GM23338 (cell line): ENCODE measurements around the gene XPO6. TPM values are rescaled to one million over a fixed set of nuclear protein-coding genes. Genes with fewer than 3 reads are reported as not detected.

Source experiments
- ATAC-seq: fragments of 200-7000 bp; cut with Tn5 transposase; 3 replicates; pipeline ENCODE4 v1.9.1; 2020
- DNase-seq: peaks from one replicate; pipeline ENCODE4 v3.0.0-alpha.2; 2015; ENCODE audit warnings: low spot score
- H2AFZ ChIP-seq: fragments of 200-600 bp; sonication (generic); 2 replicates; pipeline ENCODE4 v1.8.0; 2016; ENCODE audit warnings: antibody characterized with exemption, mild to moderate bottlenecking, moderate library complexity
- H3F3A ChIP-seq: fragments of 200-600 bp; sonication (generic); replicated peaks from 2 replicates; pipeline ENCODE4 v1.8.0; 2017; ENCODE audit warnings: antibody characterized with exemption, mixed run types, low read depth
- H3K27ac ChIP-seq: fragments of 200-600 bp; sonication (generic); 2 replicates; pipeline ENCODE4 v1.6.1; 2016; ENCODE audit warnings: low read depth
- H3K27me3 ChIP-seq: fragments of 200-600 bp; sonication (generic); 2 replicates; pipeline ENCODE4 v1.8.0; 2016; ENCODE audit warnings: mild to moderate bottlenecking, mixed run types, moderate library complexity; ENCODE audit not compliant: insufficient read depth
- H3K36me3 ChIP-seq: fragments of 200-600 bp; sonication (generic); 2 replicates; pipeline ENCODE4 v1.8.0; 2016; ENCODE audit warnings: mild to moderate bottlenecking; ENCODE audit not compliant: insufficient read depth
- H3K4me1 ChIP-seq: fragments of 200-600 bp; sonication (generic); 2 replicates; pipeline ENCODE4 v1.8.0; 2016; ENCODE audit warnings: mild to moderate bottlenecking, moderate library complexity; ENCODE audit not compliant: insufficient read depth
- H3K4me2 ChIP-seq: fragments of 200-600 bp; sonication (generic); 2 replicates; pipeline ENCODE4 v1.7.1; 2017; ENCODE audit warnings: mixed run types
- H3K4me3 ChIP-seq: fragments of 200-600 bp; sonication (generic); 2 replicates; pipeline ENCODE4 v1.6.1; 2016; ENCODE audit warnings: mixed run types
- H3K79me2 ChIP-seq: fragments of 200-600 bp; sonication (generic); replicated peaks from 2 replicates; pipeline ENCODE4 v1.8.0; 2017; ENCODE audit warnings: mild to moderate bottlenecking; ENCODE audit not compliant: insufficient read depth
- H3K9me2 ChIP-seq: fragments of 200-600 bp; sonication (generic); 2 replicates; pipeline ENCODE4 v1.8.0; 2017; ENCODE audit not compliant: insufficient read depth
- H4K20me1 ChIP-seq: fragments of 200-600 bp; sonication (generic); replicated peaks from 2 replicates; pipeline ENCODE4 v1.8.0; 2017; ENCODE audit warnings: mild to moderate bottlenecking; ENCODE audit not compliant: insufficient read depth
- H3K27ac Mint-ChIP-seq: 2 replicates; pipeline ENCODE4 v1.8.0; 2020; ENCODE audit warnings: inconsistent platforms, mild to moderate bottlenecking, moderate library complexity, mixed read lengths
- H3K27me3 Mint-ChIP-seq: 3 replicates; pipeline ENCODE4 v1.8.0; 2022; ENCODE audit warnings: low read depth, mild to moderate bottlenecking, moderate library complexity, mixed read lengths, inconsistent platforms; ENCODE audit not compliant: insufficient read depth, poor library complexity
- H3K36me3 Mint-ChIP-seq: 3 replicates; pipeline ENCODE4 v1.8.0; 2021; ENCODE audit warnings: low read depth, mild to moderate bottlenecking, inconsistent platforms, moderate library complexity, mixed read lengths
- H3K4me1 Mint-ChIP-seq: 3 replicates; pipeline ENCODE4 v1.8.0; 2020; ENCODE audit warnings: mild to moderate bottlenecking, inconsistent platforms, mixed read lengths
- H3K4me3 Mint-ChIP-seq: 3 replicates; pipeline ENCODE4 v1.8.0; 2021; ENCODE audit warnings: moderate library complexity, mild to moderate bottlenecking, inconsistent platforms, mixed read lengths
- H3K9me3 Mint-ChIP-seq: 3 replicates; pipeline ENCODE4 v1.8.0; 2020; ENCODE audit warnings: moderate library complexity, mild to moderate bottlenecking, inconsistent platforms, mixed read lengths
- CREB1 ChIP-seq: fragments of 250-450 bp; sonication (Bioruptor Pico); IDR thresholded peaks from 2 replicates; pipeline ENCODE4 v1.5.0; 2020; ENCODE audit warnings: low read depth, mild to moderate bottlenecking, moderate library complexity
- EZH2 ChIP-seq: fragments of 200-600 bp; sonication (generic); IDR thresholded peaks from one replicate; pipeline ENCODE4 v1.8.0; 2017; ENCODE audit warnings: antibody characterized with exemption, mild to moderate bottlenecking, low read depth; ENCODE audit not compliant: unreplicated experiment
- JUNB ChIP-seq: IDR thresholded peaks from one replicate; pipeline ENCODE4 v1.6.1; 2016; ENCODE audit warnings: antibody characterized with exemption; ENCODE audit not compliant: unreplicated experiment
- NANOG ChIP-seq: IDR thresholded peaks from 2 replicates; pipeline ENCODE4 v1.6.1; 2016; ENCODE audit warnings: antibody characterized with exemption, borderline replicate concordance
- POLR2AphosphoS5 ChIP-seq: IDR thresholded peaks from 2 replicates; pipeline ENCODE4 v1.6.1; 2016; ENCODE audit warnings: antibody characterized with exemption, low read depth
- STAT1 ChIP-seq: IDR thresholded peaks from one replicate; pipeline ENCODE4 v1.6.1; 2016; ENCODE audit warnings: antibody characterized with exemption; ENCODE audit not compliant: unreplicated experiment
- polyA plus RNA-seq: library from polyadenylated mRNA; unstranded; fragments of >200 nt; fragmentation: Nextera tagmentation; extraction: Ambion mirVana; gene quantifications from 2 replicates; pipeline ENCODE4 v1.2.1, GENCODE V29; 2016
- total RNA-seq: library from RNA; depleted of rRNA; stranded (reverse); fragments of >200 nt; shearing (Covaris generic); gene quantifications from 2 replicates; pipeline ENCODE4 v1.2.3, GENCODE V29; 2014
- TF ChIP-seq, protein P1 (sequence below): IDR thresholded peaks from one replicate; pipeline ENCODE4 v1.6.1; 2018; ENCODE audit warnings: antibody characterized with exemption; ENCODE audit not compliant: unreplicated experiment
- TF ChIP-seq, protein P2 (sequence below): fragments of 250-450 bp; sonication (Bioruptor Pico); IDR thresholded peaks from 2 replicates; pipeline ENCODE4 v1.5.0; 2020; ENCODE audit warnings: mild to moderate bottlenecking, moderate library complexity

XPO6 gene
- total and polyA plus RNA-seq, 2 experiments from 2014 or later = 83.9 to 178 TPM

DNA sequence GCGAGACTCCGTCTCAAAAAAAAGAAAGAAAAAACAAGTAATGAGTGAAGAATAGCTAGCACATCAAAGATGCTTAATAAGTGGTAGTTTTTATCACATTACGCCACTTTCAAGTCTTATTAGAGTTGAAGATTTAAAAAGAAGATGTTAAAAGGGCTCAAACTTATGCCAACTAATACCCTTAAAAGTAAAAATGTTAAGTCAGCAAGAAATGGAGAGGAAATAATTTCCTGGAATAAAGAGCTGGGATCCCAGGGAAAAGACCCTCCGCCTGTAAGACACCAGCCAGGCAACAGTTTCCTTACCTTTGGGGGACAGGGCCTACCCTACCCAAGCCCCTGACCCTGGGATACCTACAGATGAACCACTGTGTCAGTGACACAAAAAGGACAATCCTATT, 3.6 kb downstream of the XPO6 start:
- Histone ChIP-seq H3K9me2 (peaks cover 6% of the 10 kb centered on the region; the same call in 1 of the 2 replicates), H2AFZ (no peak overlapping the region), H3K4me1 (peaks cover 21% of the 10 kb centered on the region), H3K79me2 (peaks cover 82% of the 10 kb centered on the region), H3K27ac (no peak overlapping the region), H3F3A (peaks cover 5% of the 10 kb centered on the region; the same call in 1 of the 2 replicates), H3K27me3 (no peaks in the 10 kb centered on the region), H4K20me1 (peaks cover 48% of the 10 kb centered on the region), H3K4me3 (no peak overlapping the region), H3K4me2 (no peak overlapping the region), H3K36me3 (peaks cover 21% of the 10 kb centered on the region)
- Mint-ChIP-seq H3K36me3 (peaks cover 31% of the 10 kb centered on the region), H3K4me3 (no peak overlapping the region; the same call in 2 of the 3 replicates), H3K27ac (no peak overlapping the region), H3K4me1 (peaks cover 16% of the 10 kb centered on the region), H3K27me3 (peaks cover under 1% of the 10 kb centered on the region), H3K9me3 (no peaks in the 10 kb centered on the region; the same call in 2 of the 3 replicates)
- DNase-seq (no peak), ATAC-seq (no peak)
- no peak for TF ChIP-seq JUNB
- TF ChIP-seq CREB1 (CRISPR knock-in tag) = no peak
- TF ChIP-seq EZH2 = no peak
- TF ChIP-seq, protein P1, sequence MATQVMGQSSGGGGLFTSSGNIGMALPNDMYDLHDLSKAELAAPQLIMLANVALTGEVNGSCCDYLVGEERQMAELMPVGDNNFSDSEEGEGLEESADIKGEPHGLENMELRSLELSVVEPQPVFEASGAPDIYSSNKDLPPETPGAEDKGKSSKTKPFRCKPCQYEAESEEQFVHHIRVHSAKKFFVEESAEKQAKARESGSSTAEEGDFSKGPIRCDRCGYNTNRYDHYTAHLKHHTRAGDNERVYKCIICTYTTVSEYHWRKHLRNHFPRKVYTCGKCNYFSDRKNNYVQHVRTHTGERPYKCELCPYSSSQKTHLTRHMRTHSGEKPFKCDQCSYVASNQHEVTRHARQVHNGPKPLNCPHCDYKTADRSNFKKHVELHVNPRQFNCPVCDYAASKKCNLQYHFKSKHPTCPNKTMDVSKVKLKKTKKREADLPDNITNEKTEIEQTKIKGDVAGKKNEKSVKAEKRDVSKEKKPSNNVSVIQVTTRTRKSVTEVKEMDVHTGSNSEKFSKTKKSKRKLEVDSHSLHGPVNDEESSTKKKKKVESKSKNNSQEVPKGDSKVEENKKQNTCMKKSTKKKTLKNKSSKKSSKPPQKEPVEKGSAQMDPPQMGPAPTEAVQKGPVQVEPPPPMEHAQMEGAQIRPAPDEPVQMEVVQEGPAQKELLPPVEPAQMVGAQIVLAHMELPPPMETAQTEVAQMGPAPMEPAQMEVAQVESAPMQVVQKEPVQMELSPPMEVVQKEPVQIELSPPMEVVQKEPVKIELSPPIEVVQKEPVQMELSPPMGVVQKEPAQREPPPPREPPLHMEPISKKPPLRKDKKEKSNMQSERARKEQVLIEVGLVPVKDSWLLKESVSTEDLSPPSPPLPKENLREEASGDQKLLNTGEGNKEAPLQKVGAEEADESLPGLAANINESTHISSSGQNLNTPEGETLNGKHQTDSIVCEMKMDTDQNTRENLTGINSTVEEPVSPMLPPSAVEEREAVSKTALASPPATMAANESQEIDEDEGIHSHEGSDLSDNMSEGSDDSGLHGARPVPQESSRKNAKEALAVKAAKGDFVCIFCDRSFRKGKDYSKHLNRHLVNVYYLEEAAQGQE = no peak

DNA sequence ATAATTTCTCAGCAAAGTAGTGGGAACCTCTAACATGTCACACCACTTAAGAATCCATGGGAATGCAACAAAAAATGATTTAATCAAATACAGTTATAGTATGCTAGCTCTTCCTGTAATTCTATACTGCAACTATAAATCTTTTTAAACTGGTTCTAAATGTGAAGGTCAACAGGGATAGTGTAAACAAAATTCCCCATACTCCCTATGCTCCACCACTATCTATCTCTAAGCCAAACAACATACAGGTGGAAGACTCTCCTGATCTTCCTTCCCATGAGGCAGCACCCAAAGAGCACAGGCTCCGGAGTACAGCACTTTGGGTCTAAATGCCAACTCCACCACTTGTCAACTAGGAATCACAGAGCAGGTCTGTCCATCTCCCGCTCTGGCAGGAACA, 4.4 kb downstream of the XPO6 start:
- H4K20me1 ChIP-seq = peaks cover 54% of the 10 kb centered on the region
- peaks cover 21% of the 10 kb centered on the region for H3K4me1 ChIP-seq
- H3K27ac ChIP-seq = no peak overlapping the region
- peaks cover 21% of the 10 kb centered on the region for H3K36me3 ChIP-seq
- no peaks in the 10 kb centered on the region for H3K27me3 Mint-ChIP-seq
- H2AFZ ChIP-seq = no peak overlapping the region
- peaks cover 16% of the 10 kb centered on the region for H3K4me1 Mint-ChIP-seq
- H3F3A ChIP-seq = peaks cover 3% of the 10 kb centered on the region; the same call in 1 of the 2 replicates
- no peak for DNase-seq
- H3K4me3 Mint-ChIP-seq = no peak overlapping the region
- H3K79me2 ChIP-seq = peaks cover 90% of the 10 kb centered on the region
- H3K27ac Mint-ChIP-seq = no peak overlapping the region; the same call in 1 of the 2 replicates
- no peak overlapping the region for H3K4me3 ChIP-seq
- no peak for ATAC-seq
- H3K36me3 Mint-ChIP-seq = peaks cover 35% of the 10 kb centered on the region
- H3K9me2 ChIP-seq = no peaks in the 10 kb centered on the region
- H3K27me3 ChIP-seq = no peaks in the 10 kb centered on the region
- H3K9me3 Mint-ChIP-seq = no peaks in the 10 kb centered on the region; the same call in 2 of the 3 replicates
- no peak overlapping the region for H3K4me2 ChIP-seq
- TF ChIP-seq CREB1 (CRISPR knock-in tag) (no peak), POLR2AphosphoS5 (no peak), STAT1 (no peak), NANOG (no peak), EZH2 (no peak), JUNB (no peak)
- TF ChIP-seq, protein P2, sequence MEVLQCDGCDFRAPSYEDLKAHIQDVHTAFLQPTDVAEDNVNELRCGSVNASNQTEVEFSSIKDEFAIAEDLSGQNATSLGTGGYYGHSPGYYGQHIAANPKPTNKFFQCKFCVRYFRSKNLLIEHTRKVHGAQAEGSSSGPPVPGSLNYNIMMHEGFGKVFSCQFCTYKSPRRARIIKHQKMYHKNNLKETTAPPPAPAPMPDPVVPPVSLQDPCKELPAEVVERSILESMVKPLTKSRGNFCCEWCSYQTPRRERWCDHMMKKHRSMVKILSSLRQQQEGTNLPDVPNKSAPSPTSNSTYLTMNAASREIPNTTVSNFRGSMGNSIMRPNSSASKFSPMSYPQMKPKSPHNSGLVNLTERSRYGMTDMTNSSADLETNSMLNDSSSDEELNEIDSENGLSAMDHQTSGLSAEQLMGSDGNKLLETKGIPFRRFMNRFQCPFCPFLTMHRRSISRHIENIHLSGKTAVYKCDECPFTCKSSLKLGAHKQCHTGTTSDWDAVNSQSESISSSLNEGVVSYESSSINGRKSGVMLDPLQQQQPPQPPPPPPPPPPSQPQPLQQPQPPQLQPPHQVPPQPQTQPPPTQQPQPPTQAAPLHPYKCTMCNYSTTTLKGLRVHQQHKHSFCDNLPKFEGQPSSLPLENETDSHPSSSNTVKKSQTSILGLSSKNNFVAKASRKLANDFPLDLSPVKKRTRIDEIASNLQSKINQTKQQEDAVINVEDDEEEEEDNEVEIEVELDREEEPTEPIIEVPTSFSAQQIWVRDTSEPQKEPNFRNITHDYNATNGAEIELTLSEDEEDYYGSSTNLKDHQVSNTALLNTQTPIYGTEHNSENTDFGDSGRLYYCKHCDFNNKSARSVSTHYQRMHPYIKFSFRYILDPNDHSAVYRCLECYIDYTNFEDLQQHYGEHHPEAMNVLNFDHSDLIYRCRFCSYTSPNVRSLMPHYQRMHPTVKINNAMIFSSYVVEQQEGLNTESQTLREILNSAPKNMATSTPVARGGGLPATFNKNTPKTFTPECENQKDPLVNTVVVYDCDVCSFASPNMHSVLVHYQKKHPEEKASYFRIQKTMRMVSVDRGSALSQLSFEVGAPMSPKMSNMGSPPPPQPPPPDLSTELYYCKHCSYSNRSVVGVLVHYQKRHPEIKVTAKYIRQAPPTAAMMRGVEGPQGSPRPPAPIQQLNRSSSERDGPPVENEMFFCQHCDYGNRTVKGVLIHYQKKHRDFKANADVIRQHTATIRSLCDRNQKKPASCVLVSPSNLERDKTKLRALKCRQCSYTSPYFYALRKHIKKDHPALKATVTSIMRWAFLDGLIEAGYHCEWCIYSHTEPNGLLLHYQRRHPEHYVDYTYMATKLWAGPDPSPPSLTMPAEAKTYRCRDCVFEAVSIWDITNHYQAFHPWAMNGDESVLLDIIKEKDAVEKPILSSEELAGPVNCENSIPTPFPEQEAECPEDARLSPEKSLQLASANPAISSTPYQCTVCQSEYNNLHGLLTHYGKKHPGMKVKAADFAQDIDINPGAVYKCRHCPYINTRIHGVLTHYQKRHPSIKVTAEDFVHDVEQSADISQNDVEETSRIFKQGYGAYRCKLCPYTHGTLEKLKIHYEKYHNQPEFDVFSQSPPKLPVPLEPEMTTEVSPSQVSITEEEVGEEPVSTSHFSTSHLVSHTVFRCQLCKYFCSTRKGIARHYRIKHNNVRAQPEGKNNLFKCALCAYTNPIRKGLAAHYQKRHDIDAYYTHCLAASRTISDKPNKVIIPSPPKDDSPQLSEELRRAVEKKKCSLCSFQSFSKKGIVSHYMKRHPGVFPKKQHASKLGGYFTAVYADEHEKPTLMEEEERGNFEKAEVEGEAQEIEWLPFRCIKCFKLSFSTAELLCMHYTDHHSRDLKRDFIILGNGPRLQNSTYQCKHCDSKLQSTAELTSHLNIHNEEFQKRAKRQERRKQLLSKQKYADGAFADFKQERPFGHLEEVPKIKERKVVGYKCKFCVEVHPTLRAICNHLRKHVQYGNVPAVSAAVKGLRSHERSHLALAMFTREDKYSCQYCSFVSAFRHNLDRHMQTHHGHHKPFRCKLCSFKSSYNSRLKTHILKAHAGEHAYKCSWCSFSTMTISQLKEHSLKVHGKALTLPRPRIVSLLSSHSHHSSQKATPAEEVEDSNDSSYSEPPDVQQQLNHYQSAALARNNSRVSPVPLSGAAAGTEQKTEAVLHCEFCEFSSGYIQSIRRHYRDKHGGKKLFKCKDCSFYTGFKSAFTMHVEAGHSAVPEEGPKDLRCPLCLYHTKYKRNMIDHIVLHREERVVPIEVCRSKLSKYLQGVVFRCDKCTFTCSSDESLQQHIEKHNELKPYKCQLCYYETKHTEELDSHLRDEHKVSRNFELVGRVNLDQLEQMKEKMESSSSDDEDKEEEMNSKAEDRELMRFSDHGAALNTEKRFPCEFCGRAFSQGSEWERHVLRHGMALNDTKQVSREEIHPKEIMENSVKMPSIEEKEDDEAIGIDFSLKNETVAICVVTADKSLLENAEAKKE (CRISPR knock-in tag) = no peak
- TF ChIP-seq, protein P1 = no peak
